ENCODE data around the gene KIRREL2. TPM values are rescaled to one million over a fixed set of nuclear protein-coding genes. Genes with fewer than 3 reads are reported as not detected.

The KIRREL2 gene
- total and polyA plus RNA-seq, 2 experiments from 2014 or later = 3.6 to 9.9 TPM

DNA sequence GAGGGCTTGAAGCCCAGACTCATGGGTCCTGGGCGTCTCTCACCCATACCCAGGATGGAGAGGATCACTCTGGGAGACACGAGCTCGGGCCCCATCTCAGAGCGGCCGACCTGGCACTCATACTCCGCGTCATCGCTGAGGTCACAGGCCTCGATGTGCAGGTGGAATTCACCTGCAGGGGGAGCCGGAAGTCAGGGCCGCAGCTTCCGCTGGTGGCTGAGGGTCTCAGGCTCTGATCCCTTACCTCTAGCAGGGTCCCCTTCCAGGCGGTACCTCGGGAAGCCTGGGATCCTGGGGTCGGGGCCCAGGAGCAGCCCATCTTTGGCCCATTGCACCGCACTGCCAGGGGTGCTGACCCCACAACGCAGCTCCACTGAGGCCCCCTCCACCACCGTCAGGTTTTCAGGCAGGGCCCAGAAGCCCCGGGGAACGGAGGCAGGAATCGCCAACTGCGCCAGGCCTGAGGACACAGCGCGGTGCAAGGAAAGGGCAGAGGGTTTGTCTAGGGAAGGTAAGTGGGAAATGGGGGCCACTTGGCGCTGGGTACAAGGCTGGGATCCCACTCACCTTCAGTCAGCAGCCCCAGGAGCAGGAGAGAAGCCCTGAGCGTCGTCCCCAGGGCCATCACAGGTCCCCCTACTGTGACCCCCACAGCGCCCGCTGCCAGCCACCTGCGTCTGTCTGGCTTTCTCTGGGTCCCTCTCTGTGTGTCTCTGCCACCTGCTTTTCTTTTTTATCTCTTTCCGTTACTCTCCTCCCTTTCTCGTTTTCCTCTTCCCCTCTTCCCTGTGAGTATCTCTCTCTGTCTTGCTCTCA is 5.3 kb upstream of the KIRREL2 start:
- peak overlapping the region; percentile 91; the same call in 1 of the 2 replicates for H3K27ac Mint-ChIP-seq
- no peaks in the 10 kb centered on the region for H3K79me2 ChIP-seq (replicated peaks; ENCODE audit: insufficient read depth)
- no peaks in the 10 kb centered on the region for H3K9me2 ChIP-seq (ENCODE audit: insufficient read depth)
- no peaks in the 10 kb centered on the region; the same call in 2 of the 3 replicates for H3K36me3 Mint-ChIP-seq (ENCODE audit: low read depth)
- H3K27me3 Mint-ChIP-seq (ENCODE audit: insufficient read depth, low read depth, poor library complexity) = peaks cover 43% of the 10 kb centered on the region
- H3K36me3 ChIP-seq (ENCODE audit: insufficient read depth) = no peaks in the 10 kb centered on the region
- peaks cover 30% of the 10 kb centered on the region for H3K4me1 Mint-ChIP-seq
- peak overlapping the region; percentile 70 for H3K4me2 ChIP-seq
- peaks cover 18% of the 10 kb centered on the region for H3K27me3 ChIP-seq (ENCODE audit: insufficient read depth)
- ATAC-seq = peak; percentile 76
- peak overlapping the region; percentile 97 for H2AFZ ChIP-seq
- no peaks in the 10 kb centered on the region for H3K9me3 Mint-ChIP-seq
- peak overlapping the region; percentile 64 for H3K4me3 Mint-ChIP-seq
- no peak overlapping the region for H3K27ac ChIP-seq (ENCODE audit: low read depth)
- peak overlapping the region; percentile 48 for H3K4me3 ChIP-seq
- H4K20me1 ChIP-seq (replicated peaks; ENCODE audit: insufficient read depth) = no peaks in the 10 kb centered on the region
- DNase-seq (ENCODE audit: low spot score) = peak; percentile 90
- 0 out of 2 replicates have a peak, but pooled peaks cover 3% of the 10 kb centered on the region for H3F3A ChIP-seq (replicated peaks; ENCODE audit: low read depth)
- TF ChIP-seq EZH2phosphoT487 (IDR thresholded peaks at IDR 0.05; ENCODE audit: unreplicated experiment) = no peak
- no peak for TF ChIP-seq EZH2 (IDR thresholded peaks at IDR 0.05; ENCODE audit: low read depth, unreplicated experiment)
- no peak for TF ChIP-seq JUNB (IDR thresholded peaks at IDR 0.05; ENCODE audit: unreplicated experiment)
- TF ChIP-seq, protein P1, sequence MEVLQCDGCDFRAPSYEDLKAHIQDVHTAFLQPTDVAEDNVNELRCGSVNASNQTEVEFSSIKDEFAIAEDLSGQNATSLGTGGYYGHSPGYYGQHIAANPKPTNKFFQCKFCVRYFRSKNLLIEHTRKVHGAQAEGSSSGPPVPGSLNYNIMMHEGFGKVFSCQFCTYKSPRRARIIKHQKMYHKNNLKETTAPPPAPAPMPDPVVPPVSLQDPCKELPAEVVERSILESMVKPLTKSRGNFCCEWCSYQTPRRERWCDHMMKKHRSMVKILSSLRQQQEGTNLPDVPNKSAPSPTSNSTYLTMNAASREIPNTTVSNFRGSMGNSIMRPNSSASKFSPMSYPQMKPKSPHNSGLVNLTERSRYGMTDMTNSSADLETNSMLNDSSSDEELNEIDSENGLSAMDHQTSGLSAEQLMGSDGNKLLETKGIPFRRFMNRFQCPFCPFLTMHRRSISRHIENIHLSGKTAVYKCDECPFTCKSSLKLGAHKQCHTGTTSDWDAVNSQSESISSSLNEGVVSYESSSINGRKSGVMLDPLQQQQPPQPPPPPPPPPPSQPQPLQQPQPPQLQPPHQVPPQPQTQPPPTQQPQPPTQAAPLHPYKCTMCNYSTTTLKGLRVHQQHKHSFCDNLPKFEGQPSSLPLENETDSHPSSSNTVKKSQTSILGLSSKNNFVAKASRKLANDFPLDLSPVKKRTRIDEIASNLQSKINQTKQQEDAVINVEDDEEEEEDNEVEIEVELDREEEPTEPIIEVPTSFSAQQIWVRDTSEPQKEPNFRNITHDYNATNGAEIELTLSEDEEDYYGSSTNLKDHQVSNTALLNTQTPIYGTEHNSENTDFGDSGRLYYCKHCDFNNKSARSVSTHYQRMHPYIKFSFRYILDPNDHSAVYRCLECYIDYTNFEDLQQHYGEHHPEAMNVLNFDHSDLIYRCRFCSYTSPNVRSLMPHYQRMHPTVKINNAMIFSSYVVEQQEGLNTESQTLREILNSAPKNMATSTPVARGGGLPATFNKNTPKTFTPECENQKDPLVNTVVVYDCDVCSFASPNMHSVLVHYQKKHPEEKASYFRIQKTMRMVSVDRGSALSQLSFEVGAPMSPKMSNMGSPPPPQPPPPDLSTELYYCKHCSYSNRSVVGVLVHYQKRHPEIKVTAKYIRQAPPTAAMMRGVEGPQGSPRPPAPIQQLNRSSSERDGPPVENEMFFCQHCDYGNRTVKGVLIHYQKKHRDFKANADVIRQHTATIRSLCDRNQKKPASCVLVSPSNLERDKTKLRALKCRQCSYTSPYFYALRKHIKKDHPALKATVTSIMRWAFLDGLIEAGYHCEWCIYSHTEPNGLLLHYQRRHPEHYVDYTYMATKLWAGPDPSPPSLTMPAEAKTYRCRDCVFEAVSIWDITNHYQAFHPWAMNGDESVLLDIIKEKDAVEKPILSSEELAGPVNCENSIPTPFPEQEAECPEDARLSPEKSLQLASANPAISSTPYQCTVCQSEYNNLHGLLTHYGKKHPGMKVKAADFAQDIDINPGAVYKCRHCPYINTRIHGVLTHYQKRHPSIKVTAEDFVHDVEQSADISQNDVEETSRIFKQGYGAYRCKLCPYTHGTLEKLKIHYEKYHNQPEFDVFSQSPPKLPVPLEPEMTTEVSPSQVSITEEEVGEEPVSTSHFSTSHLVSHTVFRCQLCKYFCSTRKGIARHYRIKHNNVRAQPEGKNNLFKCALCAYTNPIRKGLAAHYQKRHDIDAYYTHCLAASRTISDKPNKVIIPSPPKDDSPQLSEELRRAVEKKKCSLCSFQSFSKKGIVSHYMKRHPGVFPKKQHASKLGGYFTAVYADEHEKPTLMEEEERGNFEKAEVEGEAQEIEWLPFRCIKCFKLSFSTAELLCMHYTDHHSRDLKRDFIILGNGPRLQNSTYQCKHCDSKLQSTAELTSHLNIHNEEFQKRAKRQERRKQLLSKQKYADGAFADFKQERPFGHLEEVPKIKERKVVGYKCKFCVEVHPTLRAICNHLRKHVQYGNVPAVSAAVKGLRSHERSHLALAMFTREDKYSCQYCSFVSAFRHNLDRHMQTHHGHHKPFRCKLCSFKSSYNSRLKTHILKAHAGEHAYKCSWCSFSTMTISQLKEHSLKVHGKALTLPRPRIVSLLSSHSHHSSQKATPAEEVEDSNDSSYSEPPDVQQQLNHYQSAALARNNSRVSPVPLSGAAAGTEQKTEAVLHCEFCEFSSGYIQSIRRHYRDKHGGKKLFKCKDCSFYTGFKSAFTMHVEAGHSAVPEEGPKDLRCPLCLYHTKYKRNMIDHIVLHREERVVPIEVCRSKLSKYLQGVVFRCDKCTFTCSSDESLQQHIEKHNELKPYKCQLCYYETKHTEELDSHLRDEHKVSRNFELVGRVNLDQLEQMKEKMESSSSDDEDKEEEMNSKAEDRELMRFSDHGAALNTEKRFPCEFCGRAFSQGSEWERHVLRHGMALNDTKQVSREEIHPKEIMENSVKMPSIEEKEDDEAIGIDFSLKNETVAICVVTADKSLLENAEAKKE (CRISPR knock-in tag; IDR thresholded peaks at IDR 0.05) = no peak
- TF ChIP-seq, protein P2, sequence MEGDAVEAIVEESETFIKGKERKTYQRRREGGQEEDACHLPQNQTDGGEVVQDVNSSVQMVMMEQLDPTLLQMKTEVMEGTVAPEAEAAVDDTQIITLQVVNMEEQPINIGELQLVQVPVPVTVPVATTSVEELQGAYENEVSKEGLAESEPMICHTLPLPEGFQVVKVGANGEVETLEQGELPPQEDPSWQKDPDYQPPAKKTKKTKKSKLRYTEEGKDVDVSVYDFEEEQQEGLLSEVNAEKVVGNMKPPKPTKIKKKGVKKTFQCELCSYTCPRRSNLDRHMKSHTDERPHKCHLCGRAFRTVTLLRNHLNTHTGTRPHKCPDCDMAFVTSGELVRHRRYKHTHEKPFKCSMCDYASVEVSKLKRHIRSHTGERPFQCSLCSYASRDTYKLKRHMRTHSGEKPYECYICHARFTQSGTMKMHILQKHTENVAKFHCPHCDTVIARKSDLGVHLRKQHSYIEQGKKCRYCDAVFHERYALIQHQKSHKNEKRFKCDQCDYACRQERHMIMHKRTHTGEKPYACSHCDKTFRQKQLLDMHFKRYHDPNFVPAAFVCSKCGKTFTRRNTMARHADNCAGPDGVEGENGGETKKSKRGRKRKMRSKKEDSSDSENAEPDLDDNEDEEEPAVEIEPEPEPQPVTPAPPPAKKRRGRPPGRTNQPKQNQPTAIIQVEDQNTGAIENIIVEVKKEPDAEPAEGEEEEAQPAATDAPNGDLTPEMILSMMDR (conservative IDR thresholded peaks at IDR 0.05; ENCODE audit: low read depth in 2 of 2) = peak; percentile 61 to 78
- TF ChIP-seq, protein P3, sequence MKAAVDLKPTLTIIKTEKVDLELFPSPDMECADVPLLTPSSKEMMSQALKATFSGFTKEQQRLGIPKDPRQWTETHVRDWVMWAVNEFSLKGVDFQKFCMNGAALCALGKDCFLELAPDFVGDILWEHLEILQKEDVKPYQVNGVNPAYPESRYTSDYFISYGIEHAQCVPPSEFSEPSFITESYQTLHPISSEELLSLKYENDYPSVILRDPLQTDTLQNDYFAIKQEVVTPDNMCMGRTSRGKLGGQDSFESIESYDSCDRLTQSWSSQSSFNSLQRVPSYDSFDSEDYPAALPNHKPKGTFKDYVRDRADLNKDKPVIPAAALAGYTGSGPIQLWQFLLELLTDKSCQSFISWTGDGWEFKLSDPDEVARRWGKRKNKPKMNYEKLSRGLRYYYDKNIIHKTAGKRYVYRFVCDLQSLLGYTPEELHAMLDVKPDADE (IDR thresholded peaks at IDR 0.05) = no peak
- no peak for TF ChIP-seq STAT1 (IDR thresholded peaks at IDR 0.05; ENCODE audit: unreplicated experiment)
- TF ChIP-seq ZNF114 (CRISPR knock-in tag; IDR thresholded peaks at IDR 0.05) = no peak
- TF ChIP-seq CREB1 (CRISPR knock-in tag; IDR thresholded peaks at IDR 0.05; ENCODE audit: low read depth) = peak; percentile 95
- TF ChIP-seq NANOG (IDR thresholded peaks at IDR 0.05; ENCODE audit: borderline replicate concordance) = no peak
- peak; percentile 39; the same call in 1 of the 2 replicates for TF ChIP-seq POLR2AphosphoS5 (IDR thresholded peaks at IDR 0.05; ENCODE audit: low read depth)
- no peak for TF ChIP-seq REST (IDR thresholded peaks at IDR 0.05; ENCODE audit: unreplicated experiment)
- TF ChIP-seq ZNF331 (CRISPR knock-in tag; IDR thresholded peaks at IDR 0.05; ENCODE audit: low read depth) = no peak
- peaks cover 28% of the 10 kb centered on the region for H3K4me1 ChIP-seq (ENCODE audit: insufficient read depth)
